Mucosa of descending colon (tissue), 3 donors: ENCODE results near the gene PHLDB2. TPM values are rescaled to one million over a fixed set of nuclear protein-coding genes. Genes with fewer than 3 reads are reported as not detected.

Experiments
- ATAC-seq: fragments of 200-7000 bp; cut with Tn5 transposase; one replicate; pipeline ENCODE4 v1.9.1; 2020; ENCODE audit warnings: mild to moderate bottlenecking, moderate library complexity
- DNase-seq, 3 donors: peaks; one replicate each; pipeline ENCODE4 v3.0.0-alpha.2; 2020
- H3K36me3 ChIP-seq: fragments of 200-600 bp; one replicate; pipeline ENCODE4 v1.8.0; 2021; ENCODE audit warnings: low read depth, mild to moderate bottlenecking
- H3K4me1 ChIP-seq: fragments of 200-600 bp; one replicate; pipeline ENCODE4 v1.8.0; 2021; ENCODE audit warnings: low read depth, mild to moderate bottlenecking
- H3K4me3 ChIP-seq: fragments of 200-600 bp; one replicate; pipeline ENCODE4 v1.8.0; 2021; ENCODE audit warnings: mild to moderate bottlenecking
- H3K9me3 ChIP-seq: fragments of 200-600 bp; one replicate; pipeline ENCODE4 v1.8.0; 2021; ENCODE audit warnings: mild to moderate bottlenecking
- intact Hi-C, 2 donors: fragments of 100-400 bp; cut with DNase I in 1 of 2; cut with micrococcal nuclease in 1 of 2; formaldehyde crosslinking; loops; one replicate each; pipeline versions ENCODE4 v1.11.0 to v1.11.1; 2022; cut with DNase I, micrococcal nuclease
- total RNA-seq, 3 donors: library from RNA; stranded (reverse); fragmentation: NEBNext Ultra II Directional in 2 of 3; extraction: Animal tissue kit (Norgen Biotek cat#: 25700) in 2 of 3; gene quantifications; one replicate each; pipeline versions ENCODE4 v1.2.1 to v1.2.4, GENCODE V29; 2021 to 2023
- TF ChIP-seq, protein P1 (sequence below): fragments of 200-600 bp; IDR thresholded peaks from one replicate; pipeline ENCODE4 v1.8.0; 2022; ENCODE audit warnings: antibody characterized with exemption, mild to moderate bottlenecking
- donor health status: DM: no; HTN: no; CAD: no; lungs with moderate emphysema.
- donor health status: DM: no; HTN: no; CAD: no.
- donor health status: DM: no; HTN: yes; CAD: no.

PHLDB2 gene
- total RNA-seq, 3 donors from 2014 or later = 9.4 to 90.2 (median 17.7) TPM

DNA sequence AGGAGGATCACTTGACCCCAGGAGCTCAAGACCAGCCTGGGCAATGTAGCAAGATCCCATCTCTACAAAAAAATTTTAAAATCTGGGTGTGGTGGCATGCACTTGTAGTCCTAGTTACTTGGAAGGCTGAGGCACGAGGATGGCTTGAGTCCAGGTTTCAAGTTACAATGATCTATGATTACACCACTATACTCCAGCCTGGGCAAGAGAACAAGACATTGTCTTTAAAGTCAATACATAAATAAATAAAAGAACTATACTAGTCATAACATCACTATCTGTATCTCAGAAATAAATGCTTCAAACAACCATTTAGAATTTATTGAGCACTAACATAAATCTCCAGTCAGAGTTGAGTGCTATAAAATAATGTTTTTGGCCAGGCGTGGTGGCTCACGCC, 8.5 kb upstream of the PHLDB2 start:
- no peaks in the 10 kb centered on the region for H3K36me3 ChIP-seq
- H3K9me3 ChIP-seq = no peaks in the 10 kb centered on the region
- no peak overlapping the region for H3K4me3 ChIP-seq
- intact Hi-C loops = loop anchor here in 1 of 2 donors (10.0 kb wide), 1 partner anchor 114 kb away; no protein-coding TSS in a partner anchor
- TF ChIP-seq, protein P1, sequence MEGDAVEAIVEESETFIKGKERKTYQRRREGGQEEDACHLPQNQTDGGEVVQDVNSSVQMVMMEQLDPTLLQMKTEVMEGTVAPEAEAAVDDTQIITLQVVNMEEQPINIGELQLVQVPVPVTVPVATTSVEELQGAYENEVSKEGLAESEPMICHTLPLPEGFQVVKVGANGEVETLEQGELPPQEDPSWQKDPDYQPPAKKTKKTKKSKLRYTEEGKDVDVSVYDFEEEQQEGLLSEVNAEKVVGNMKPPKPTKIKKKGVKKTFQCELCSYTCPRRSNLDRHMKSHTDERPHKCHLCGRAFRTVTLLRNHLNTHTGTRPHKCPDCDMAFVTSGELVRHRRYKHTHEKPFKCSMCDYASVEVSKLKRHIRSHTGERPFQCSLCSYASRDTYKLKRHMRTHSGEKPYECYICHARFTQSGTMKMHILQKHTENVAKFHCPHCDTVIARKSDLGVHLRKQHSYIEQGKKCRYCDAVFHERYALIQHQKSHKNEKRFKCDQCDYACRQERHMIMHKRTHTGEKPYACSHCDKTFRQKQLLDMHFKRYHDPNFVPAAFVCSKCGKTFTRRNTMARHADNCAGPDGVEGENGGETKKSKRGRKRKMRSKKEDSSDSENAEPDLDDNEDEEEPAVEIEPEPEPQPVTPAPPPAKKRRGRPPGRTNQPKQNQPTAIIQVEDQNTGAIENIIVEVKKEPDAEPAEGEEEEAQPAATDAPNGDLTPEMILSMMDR = no peak
- no peak for ATAC-seq
- no peak for DNase-seq
- H3K4me1 ChIP-seq = no peaks in the 10 kb centered on the region

DNA sequence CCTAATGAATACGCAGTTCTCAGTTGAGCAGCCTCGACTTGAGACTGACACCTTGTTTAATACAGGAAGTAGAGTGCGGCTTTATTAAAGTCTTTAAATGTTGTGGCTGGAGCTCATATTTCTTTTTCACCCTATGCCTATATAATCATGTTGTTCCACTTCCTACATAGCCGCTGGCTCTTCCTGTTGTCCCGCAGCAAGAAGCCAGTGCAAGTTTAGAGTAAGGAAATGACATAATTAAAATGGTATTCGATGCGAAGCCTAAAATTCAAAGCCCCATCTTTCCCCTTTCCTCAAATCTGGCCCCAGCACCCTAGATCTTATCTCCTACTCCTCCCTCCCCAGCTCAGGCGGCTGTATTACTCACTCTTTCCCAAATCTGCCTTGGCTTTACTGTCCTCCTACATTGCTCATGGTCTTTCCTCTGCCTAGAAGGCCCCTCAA, 7.5 kb upstream of the PHLDB2 start:
- no peaks in the 10 kb centered on the region for H3K9me3 ChIP-seq
- intact Hi-C loops = loop anchor here in 1 of 2 donors (10.0 kb wide), 1 partner anchor 113 kb away; no protein-coding TSS in a partner anchor
- ATAC-seq = no peak

DNA sequence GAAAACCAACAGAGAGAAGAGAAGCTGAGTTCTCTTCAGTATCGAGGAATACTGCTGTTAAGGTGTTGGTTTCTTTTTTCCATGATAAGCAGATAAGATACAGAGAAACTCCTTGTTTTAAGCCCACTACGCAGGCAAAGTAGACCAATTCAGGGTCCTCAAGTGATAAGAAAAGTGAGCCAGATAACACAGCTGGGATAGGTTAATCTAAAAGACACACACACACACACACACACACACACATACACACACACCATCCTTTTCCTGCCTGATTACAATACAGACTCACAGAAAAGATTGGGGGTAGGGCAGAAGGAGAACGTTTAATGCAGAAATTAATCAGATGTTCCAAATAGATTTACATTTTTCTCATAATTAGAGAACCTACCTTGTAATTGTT, 6.5 kb upstream of the PHLDB2 start:
- Histone ChIP-seq H3K36me3 (no peaks in the 10 kb centered on the region), H3K4me3 (no peak overlapping the region), H3K9me3 (no peaks in the 10 kb centered on the region), H3K4me1 (no peaks in the 10 kb centered on the region)
- TF ChIP-seq, protein P1 = no peak
- ATAC-seq = no peak
- DNase-seq = no peak
- intact Hi-C loops = loop anchor here in 1 of 2 donors (10.0 kb wide), 1 partner anchor 112 kb away; no protein-coding TSS in a partner anchor

More for the DNA sequence above, 7.5 kb upstream of the PHLDB2 start:
- DNase-seq = no peak
- no peak overlapping the region for H3K4me3 ChIP-seq
- H3K36me3 ChIP-seq = no peaks in the 10 kb centered on the region
- no peaks in the 10 kb centered on the region for H3K4me1 ChIP-seq
- TF ChIP-seq, protein P1 = no peak

DNA sequence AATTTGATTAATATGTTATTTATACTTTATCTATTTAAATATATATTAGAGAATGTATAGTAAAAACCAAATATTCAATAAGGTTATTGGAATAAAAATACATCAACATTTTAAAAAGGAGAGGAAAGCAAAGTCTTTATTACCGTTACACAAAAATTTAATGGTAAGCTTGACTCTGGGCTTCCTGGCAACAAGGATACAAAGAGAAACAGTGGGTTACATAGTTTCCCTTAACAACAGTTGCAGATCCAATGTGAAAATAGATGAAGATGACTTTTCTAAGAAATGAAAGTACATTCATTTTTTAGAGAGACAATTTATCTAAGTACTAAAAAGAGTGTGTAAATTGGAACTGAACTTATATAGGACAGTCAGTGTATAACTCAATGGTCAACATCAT, 6.0 kb upstream of the PHLDB2 start:
- no peak overlapping the region for H3K4me3 ChIP-seq
- DNase-seq (no peak), ATAC-seq (no peak)
- H3K9me3 ChIP-seq = no peaks in the 10 kb centered on the region
- H3K36me3 ChIP-seq = no peaks in the 10 kb centered on the region
- intact Hi-C loops = loop anchor here in 1 of 2 donors (10.0 kb wide), 1 partner anchor 112 kb away; no protein-coding TSS in a partner anchor
- no peaks in the 10 kb centered on the region for H3K4me1 ChIP-seq
- TF ChIP-seq, protein P1 = no peak

DNA sequence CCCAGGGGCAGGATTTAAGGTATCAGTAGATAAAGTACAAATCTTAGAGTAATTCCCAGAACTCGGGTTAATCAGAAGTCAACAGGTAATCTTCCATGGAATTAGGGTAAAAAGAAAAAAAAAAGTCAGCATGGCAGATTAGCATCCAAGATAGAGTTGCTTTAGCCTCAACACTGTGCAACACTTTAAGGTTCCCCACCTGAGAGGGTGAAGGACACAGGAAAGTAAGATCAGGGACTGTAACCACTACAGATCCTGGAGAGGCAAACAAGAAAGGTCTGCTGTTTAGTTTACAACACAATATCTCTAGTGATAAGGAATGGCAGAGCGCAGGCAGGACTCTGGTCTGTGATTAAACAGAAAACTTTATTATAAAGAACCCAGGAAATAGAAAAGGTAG, 4.1 kb upstream of the PHLDB2 start:
- TF ChIP-seq, protein P1 = no peak
- DNase-seq (no peak), ATAC-seq (no peak)
- no peaks in the 10 kb centered on the region for H3K9me3 ChIP-seq
- H3K36me3 ChIP-seq = no peaks in the 10 kb centered on the region
- no peak overlapping the region for H3K4me3 ChIP-seq
- intact Hi-C loops = loop anchor here (5.0 to 10.0 kb wide), 2 partner anchors 53 to 110 kb away; no protein-coding TSS in a partner anchor
- H3K4me1 ChIP-seq = peaks cover 6% of the 10 kb centered on the region
